Activated T-helper 1 cell treated with anti-CD3 and anti-CD28 coated beads, Interleukin-12 subunit alpha, Interleukin-12 subunit beta, Interleukin-2, Interleukin-4 antibody, amounts not matched to agents 30 ng/mL and 10 ng/mL and 1 ng/mL, durations not matched to agents 14 hours and 24 hours and 36 hours (primary cell): ENCODE measurements around the gene ARHGAP11A. TPM values are rescaled to one million over a fixed set of nuclear protein-coding genes. Genes with fewer than 3 reads are reported as not detected.

Source experiments
- DNase-seq: peaks from one replicate; pipeline ENCODE4 v3.0.0; 2021; ENCODE audit warnings: low spot score
- H3K27ac Mint-ChIP-seq: one replicate; pipeline ENCODE4 v1.8.0; 2021; ENCODE audit warnings: mild to moderate bottlenecking, mixed read lengths
- H3K27me3 Mint-ChIP-seq: one replicate; pipeline ENCODE4 v1.8.0; 2022; ENCODE audit warnings: mild to moderate bottlenecking, moderate library complexity, mixed read lengths; ENCODE audit not compliant: insufficient read depth
- H3K36me3 Mint-ChIP-seq: one replicate; pipeline ENCODE4 v1.8.0; 2021; ENCODE audit warnings: low read depth, mixed read lengths
- H3K4me1 Mint-ChIP-seq: one replicate; pipeline ENCODE4 v1.8.0; 2021; ENCODE audit warnings: low read depth, mixed read lengths
- H3K4me3 Mint-ChIP-seq: one replicate; pipeline ENCODE4 v1.8.0; 2021; ENCODE audit warnings: mild to moderate bottlenecking, moderate library complexity, mixed read lengths
- H3K9me3 Mint-ChIP-seq: one replicate; pipeline ENCODE4 v1.8.0; 2021; ENCODE audit warnings: mixed read lengths
- intact Hi-C: fragments of 100-400 bp; cut with micrococcal nuclease; formaldehyde crosslinking; loops from one replicate; pipeline ENCODE4 v1.15.1; 2024
- total RNA-seq: library from RNA; stranded (reverse); gene quantifications from 2 replicates; pipeline ENCODE4 v1.2.3, GENCODE V29; 2022

Gene ARHGAP11A
- total RNA-seq, 1 donor from 2014 or later, result 90.2 TPM

DNA sequence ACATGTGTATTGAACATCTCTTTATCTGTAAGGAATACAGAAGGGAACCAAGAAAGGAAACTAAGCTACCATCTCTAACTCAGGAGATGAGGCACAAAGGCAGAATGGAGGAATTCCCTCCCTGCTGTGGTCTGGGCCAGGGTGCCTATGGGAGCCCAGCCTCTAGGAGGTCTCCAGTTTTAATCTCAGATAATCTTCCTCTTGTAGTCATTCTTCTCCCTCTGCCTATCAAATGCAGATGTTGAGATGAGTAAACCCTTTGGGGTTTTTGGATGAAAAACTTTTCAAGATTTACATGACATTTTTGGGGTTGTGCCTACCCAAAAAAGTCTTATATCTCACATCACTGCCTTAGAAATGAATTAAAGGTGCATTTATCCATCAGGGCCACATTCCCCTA is 49.5 kb downstream of the ARHGAP11A start:
- DNase-seq, result no peak
- no peaks in the 10 kb centered on the region for H3K9me3 Mint-ChIP-seq
- H3K27me3 Mint-ChIP-seq, result no peaks in the 10 kb centered on the region
- H3K4me1 Mint-ChIP-seq, result peaks cover 6% of the 10 kb centered on the region
- intact Hi-C loops, result no loop called here
- H3K4me3 Mint-ChIP-seq, result no peak overlapping the region
- H3K36me3 Mint-ChIP-seq, result peaks cover 5% of the 10 kb centered on the region
- H3K27ac Mint-ChIP-seq, result no peak overlapping the region

DNA sequence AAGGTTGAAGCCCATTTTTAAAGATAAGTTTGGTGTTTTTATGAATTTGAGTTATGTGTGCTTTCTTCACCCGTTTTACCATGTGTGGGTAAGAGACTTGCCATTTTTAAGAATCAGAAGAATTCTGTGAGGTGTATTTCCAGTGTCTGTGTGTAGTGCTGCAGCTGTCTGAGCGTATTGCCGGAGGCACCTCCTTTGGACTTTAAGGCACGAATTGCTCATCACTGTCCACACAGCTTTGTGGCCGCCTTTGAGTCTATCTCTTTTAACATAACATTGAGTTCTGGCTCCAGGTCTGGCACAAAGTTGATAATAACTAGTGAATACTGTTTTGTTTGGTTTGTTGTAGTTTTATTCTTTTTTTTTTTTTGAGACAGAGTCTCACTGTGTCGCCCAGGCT is 52.0 kb downstream of the ARHGAP11A start:
- Mint-ChIP-seq H3K4me1 (peaks cover 6% of the 10 kb centered on the region), H3K4me3 (no peak overlapping the region), H3K27me3 (no peaks in the 10 kb centered on the region), H3K36me3 (peaks cover 4% of the 10 kb centered on the region), H3K9me3 (no peaks in the 10 kb centered on the region), H3K27ac (no peak overlapping the region)
- DNase-seq, result no peak
- intact Hi-C loops, result no loop called here

DNA sequence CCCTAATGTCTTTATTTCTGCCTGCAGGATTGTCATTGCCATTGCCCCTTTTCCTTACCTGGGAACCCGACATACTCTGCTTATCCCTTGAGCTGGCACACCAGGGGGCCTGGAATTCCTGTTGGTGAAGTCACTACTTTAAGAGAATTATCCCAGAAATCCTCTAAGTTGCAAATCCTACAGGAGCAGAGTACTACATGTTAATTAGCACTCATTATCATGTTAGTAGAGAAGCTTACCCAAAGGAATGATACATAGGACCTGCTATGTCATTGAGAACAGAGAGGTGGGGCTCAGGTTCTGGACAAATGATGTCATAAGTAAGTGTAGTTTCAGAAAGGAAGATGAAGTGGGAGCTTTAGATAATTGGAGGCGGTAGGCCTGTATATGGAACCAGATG is 53.6 kb downstream of the ARHGAP11A start:
- Mint-ChIP-seq H3K27ac (no peak overlapping the region), H3K9me3 (no peaks in the 10 kb centered on the region), H3K4me1 (no peaks in the 10 kb centered on the region), H3K27me3 (no peaks in the 10 kb centered on the region), H3K36me3 (no peaks in the 10 kb centered on the region), H3K4me3 (no peak overlapping the region)
- intact Hi-C loops, result no loop called here
- no peak for DNase-seq

- intact Hi-C loops, result no loop called here
These were observed 54.8 kb downstream of the ARHGAP11A start for GRCh38 chr15:32669896-32670611.

GRCh38 chr15:32670623-32671022 is 55.3 kb downstream of the ARHGAP11A start:
- Mint-ChIP-seq H3K27ac (no peak overlapping the region), H3K27me3 (no peaks in the 10 kb centered on the region), H3K9me3 (no peaks in the 10 kb centered on the region), H3K36me3 (no peaks in the 10 kb centered on the region), H3K4me3 (no peak overlapping the region), H3K4me1 (no peaks in the 10 kb centered on the region)
- no peak for DNase-seq
- intact Hi-C loops, result no loop called here

More at GRCh38 chr15:32669896-32670611, 54.8 kb downstream of the ARHGAP11A start:
- DNase-seq, result no peak
- Mint-ChIP-seq H3K4me3 (no peak overlapping the region), H3K36me3 (no peaks in the 10 kb centered on the region), H3K4me1 (no peaks in the 10 kb centered on the region), H3K27ac (no peak overlapping the region), H3K9me3 (no peaks in the 10 kb centered on the region), H3K27me3 (no peaks in the 10 kb centered on the region)

GRCh38 chr15:32671339-32672325 is 56.3 kb downstream of the ARHGAP11A start:
- H3K9me3 Mint-ChIP-seq, result no peaks in the 10 kb centered on the region
- intact Hi-C loops, result no loop called here

GRCh38 chr15:32674681-32675080 is 59.4 kb downstream of the ARHGAP11A start:
- H3K27me3 Mint-ChIP-seq, result no peaks in the 10 kb centered on the region
- intact Hi-C loops, result no loop called here
- no peak overlapping the region for H3K4me3 Mint-ChIP-seq
- no peaks in the 10 kb centered on the region for H3K4me1 Mint-ChIP-seq
- no peak for DNase-seq
- no peaks in the 10 kb centered on the region for H3K36me3 Mint-ChIP-seq
- H3K27ac Mint-ChIP-seq, result no peak overlapping the region
- H3K9me3 Mint-ChIP-seq, result no peaks in the 10 kb centered on the region

More at GRCh38 chr15:32671339-32672325, 56.3 kb downstream of the ARHGAP11A start:
- Mint-ChIP-seq H3K27ac (no peak overlapping the region), H3K36me3 (no peaks in the 10 kb centered on the region), H3K4me1 (no peaks in the 10 kb centered on the region), H3K4me3 (no peak overlapping the region), H3K27me3 (no peaks in the 10 kb centered on the region)
- DNase-seq, result no peak

DNA sequence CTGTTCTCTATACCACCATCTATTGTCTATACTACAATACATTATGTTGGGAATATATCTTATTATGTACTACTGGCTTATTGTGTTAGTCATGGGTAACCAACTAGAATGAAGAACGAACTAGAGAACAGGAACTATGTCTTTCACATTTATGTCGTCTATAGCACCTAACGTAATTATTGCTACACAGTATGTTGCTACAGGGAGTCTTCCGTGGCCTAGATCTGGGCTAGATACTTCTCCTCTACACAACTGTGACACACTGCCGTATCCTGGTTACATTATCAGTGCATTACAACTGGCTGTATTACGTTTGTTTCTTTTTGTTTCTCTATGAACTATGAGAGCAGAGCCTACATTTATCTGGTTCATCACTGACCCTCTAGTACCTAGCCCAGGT is 60.2 kb downstream of the ARHGAP11A start:
- no peaks in the 10 kb centered on the region for H3K27me3 Mint-ChIP-seq
- H3K4me3 Mint-ChIP-seq, result no peak overlapping the region
- H3K9me3 Mint-ChIP-seq, result no peaks in the 10 kb centered on the region
- no peaks in the 10 kb centered on the region for H3K4me1 Mint-ChIP-seq
- DNase-seq, result no peak
- H3K27ac Mint-ChIP-seq, result no peak overlapping the region
- H3K36me3 Mint-ChIP-seq, result no peaks in the 10 kb centered on the region
- intact Hi-C loops, result no loop called here

GRCh38 chr15:32676169-32676568 is 60.9 kb downstream of the ARHGAP11A start:
- DNase-seq, result no peak
- H3K27ac Mint-ChIP-seq, result no peak overlapping the region
- intact Hi-C loops, result no loop called here
- H3K4me1 Mint-ChIP-seq, result no peaks in the 10 kb centered on the region
- no peaks in the 10 kb centered on the region for H3K36me3 Mint-ChIP-seq
- no peak overlapping the region for H3K4me3 Mint-ChIP-seq
- no peaks in the 10 kb centered on the region for H3K27me3 Mint-ChIP-seq
- no peaks in the 10 kb centered on the region for H3K9me3 Mint-ChIP-seq

DNA sequence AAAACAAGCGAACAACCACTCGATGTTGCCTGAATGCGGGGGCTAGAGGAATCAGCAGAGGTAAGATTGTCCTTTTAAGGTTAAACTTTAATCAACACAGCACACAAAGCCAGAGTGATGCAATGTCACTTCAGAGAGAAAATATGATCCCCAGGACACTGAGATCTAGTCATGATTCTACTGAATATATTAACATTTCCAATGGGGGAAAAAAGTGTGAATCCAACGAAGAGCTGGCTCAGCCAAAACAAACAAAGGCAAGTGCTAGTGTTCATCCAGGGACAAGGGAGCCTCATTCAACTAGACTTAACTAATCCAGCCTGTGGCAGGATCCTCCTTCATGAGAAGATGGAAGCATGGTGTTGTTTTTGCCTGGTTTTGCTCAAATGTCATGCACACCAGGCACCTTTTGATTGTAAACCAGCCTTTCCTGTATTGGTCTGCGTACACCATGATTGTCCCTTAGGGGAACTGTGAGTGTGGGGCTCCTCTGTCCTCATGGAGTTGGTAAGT is 62.0 kb downstream of the ARHGAP11A start:
- no peak for DNase-seq
- no peaks in the 10 kb centered on the region for H3K9me3 Mint-ChIP-seq
- H3K4me1 Mint-ChIP-seq, result no peaks in the 10 kb centered on the region
- intact Hi-C loops, result no loop called here
- no peak overlapping the region for H3K27ac Mint-ChIP-seq
- no peaks in the 10 kb centered on the region for H3K27me3 Mint-ChIP-seq
- H3K36me3 Mint-ChIP-seq, result no peaks in the 10 kb centered on the region
- H3K4me3 Mint-ChIP-seq, result no peak overlapping the region

- H3K9me3 Mint-ChIP-seq, result no peaks in the 10 kb centered on the region
- no peak overlapping the region for H3K4me3 Mint-ChIP-seq
- H3K4me1 Mint-ChIP-seq, result peaks cover 11% of the 10 kb centered on the region
- no peaks in the 10 kb centered on the region for H3K27me3 Mint-ChIP-seq
- DNase-seq, result no peak
- H3K27ac Mint-ChIP-seq, result no peak overlapping the region
- H3K36me3 Mint-ChIP-seq, result peaks cover under 1% of the 10 kb centered on the region
- intact Hi-C loops, result no loop called here
These were observed 64.0 kb downstream of the ARHGAP11A start for GRCh38 chr15:32679298-32679690.

DNA sequence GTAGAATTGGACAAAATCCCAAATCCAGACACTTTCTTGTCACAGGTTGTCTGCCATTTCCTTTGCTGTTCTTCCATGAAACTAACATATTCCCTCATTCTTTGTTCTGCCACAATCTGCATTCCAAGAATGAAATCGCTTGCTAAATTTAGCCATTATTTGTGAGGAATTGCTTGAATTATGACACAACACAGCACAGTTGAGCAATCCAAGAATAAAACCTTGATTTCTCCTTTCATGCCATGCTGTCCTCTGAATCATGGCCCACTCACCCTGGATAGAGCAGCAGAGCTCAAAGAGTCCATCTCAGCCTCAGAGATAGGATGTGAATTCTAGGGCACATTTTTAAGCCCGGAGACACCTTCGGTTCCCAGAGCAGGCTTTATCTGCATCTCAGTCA is 67.3 kb downstream of the ARHGAP11A start:
- peaks cover 6% of the 10 kb centered on the region for H3K36me3 Mint-ChIP-seq
- H3K4me3 Mint-ChIP-seq, result no peak overlapping the region
- DNase-seq, result no peak
- H3K27ac Mint-ChIP-seq, result no peak overlapping the region
- H3K9me3 Mint-ChIP-seq, result no peaks in the 10 kb centered on the region
- peaks cover 15% of the 10 kb centered on the region for H3K4me1 Mint-ChIP-seq
- H3K27me3 Mint-ChIP-seq, result no peaks in the 10 kb centered on the region
- intact Hi-C loops, result no loop called here
